Measurements from ENCODE around the gene SRSF4. TPM values are rescaled to one million over a fixed set of nuclear protein-coding genes. Genes with fewer than 3 reads are reported as not detected.
"Not testable (repeated sequence)": the region's sequence is repeated elsewhere in the genome, so short reads cannot be mapped to it uniquely, and the experiment has no call there.

Gene SRSF4
- total RNA-seq, 1 donor from 2014 or later: 56.7 TPM

GRCh38 chr1:29166291-29166878 lies 15.3 kb downstream of the SRSF4 start:
- DNase-seq (ENCODE audit: low read depth): no peak

- no peak for DNase-seq (ENCODE audit: low read depth)
Measured at GRCh38 chr1:29164588-29164987, 17.1 kb downstream of the SRSF4 start.

- DNase-seq (ENCODE audit: low read depth): peak; percentile 54
Measured at GRCh38 chr1:29162476-29163138, 19.1 kb downstream of the SRSF4 start.

- DNase-seq (ENCODE audit: low read depth): no peak
Measured at GRCh38 chr1:29162025-29162424, 19.7 kb downstream of the SRSF4 start.

GRCh38 chr1:29159773-29160172 lies 21.9 kb downstream of the SRSF4 start:
- DNase-seq (ENCODE audit: low read depth): no peak

- DNase-seq (ENCODE audit: low read depth): no peak
Measured at GRCh38 chr1:29157269-29157601, 24.5 kb downstream of the SRSF4 start.

- DNase-seq (ENCODE audit: low read depth): no peak
Measured at GRCh38 chr1:29156543-29157268, 25.0 kb downstream of the SRSF4 start.

- no peak for DNase-seq (ENCODE audit: low read depth)
Measured at GRCh38 chr1:29152046-29152805, 29.5 kb downstream of the SRSF4 start.

GRCh38 chr1:29150346-29150745 lies 31.4 kb downstream of the SRSF4 start:
- not testable (repeated sequence) for DNase-seq (ENCODE audit: low read depth)

- no peak for DNase-seq (ENCODE audit: low read depth)
Measured at GRCh38 chr1:29148656-29149491, 32.8 kb downstream of the SRSF4 start.

- DNase-seq (ENCODE audit: low read depth): no peak
Measured at GRCh38 chr1:29145739-29146437, 35.8 kb downstream of the SRSF4 start.

GRCh38 chr1:29144178-29144577 lies 37.5 kb downstream of the SRSF4 start:
- no peak for DNase-seq (ENCODE audit: low read depth)

GRCh38 chr1:29142714-29143113 lies 39.0 kb downstream of the SRSF4 start:
- DNase-seq (ENCODE audit: low read depth): no peak

- DNase-seq (ENCODE audit: low read depth): no peak
Measured at GRCh38 chr1:29136391-29136915, 45.2 kb downstream of the SRSF4 start.

- DNase-seq (ENCODE audit: low read depth): no peak
Measured at GRCh38 chr1:29134695-29135028, 47.0 kb downstream of the SRSF4 start.

GRCh38 chr1:29133861-29134694 lies 47.6 kb downstream of the SRSF4 start:
- peak; percentile 16 for DNase-seq (ENCODE audit: low read depth)

GRCh38 chr1:29131056-29131455 lies 50.6 kb downstream of the SRSF4 start:
- not testable (repeated sequence) for DNase-seq (ENCODE audit: low read depth)

- DNase-seq (ENCODE audit: low read depth): no peak
Measured at GRCh38 chr1:29129916-29130315, 51.8 kb downstream of the SRSF4 start.

GRCh38 chr1:29128739-29129138 lies 53.0 kb downstream of the SRSF4 start:
- DNase-seq (ENCODE audit: low read depth): no peak
